Rectal smooth muscle tissue (tissue), 1 donor: ENCODE results near the gene ABLIM3.

Source experiments
- H3K27ac ChIP-seq: one replicate; pipeline ENCODE4 v1.7.0; 2013; ENCODE audit warnings: low read depth, low read length, inconsistent platforms
- H3K27me3 ChIP-seq: one replicate; pipeline ENCODE4 v1.7.0; 2013; ENCODE audit warnings: low read length; ENCODE audit not compliant: control insufficient read depth, insufficient read depth
- H3K36me3 ChIP-seq: one replicate; pipeline ENCODE4 v1.7.0; 2013; ENCODE audit warnings: low read length; ENCODE audit not compliant: control insufficient read depth, insufficient read depth
- H3K4me1 ChIP-seq: one replicate; pipeline ENCODE4 v1.7.0; 2013; ENCODE audit warnings: low read length; ENCODE audit not compliant: control insufficient read depth, insufficient read depth
- H3K4me3 ChIP-seq: one replicate; pipeline ENCODE4 v1.7.0; 2013; ENCODE audit warnings: low read length
- H3K9ac ChIP-seq: one replicate; pipeline ENCODE4 v1.7.0; 2013; ENCODE audit warnings: low read length

Gene ABLIM3

DNA sequence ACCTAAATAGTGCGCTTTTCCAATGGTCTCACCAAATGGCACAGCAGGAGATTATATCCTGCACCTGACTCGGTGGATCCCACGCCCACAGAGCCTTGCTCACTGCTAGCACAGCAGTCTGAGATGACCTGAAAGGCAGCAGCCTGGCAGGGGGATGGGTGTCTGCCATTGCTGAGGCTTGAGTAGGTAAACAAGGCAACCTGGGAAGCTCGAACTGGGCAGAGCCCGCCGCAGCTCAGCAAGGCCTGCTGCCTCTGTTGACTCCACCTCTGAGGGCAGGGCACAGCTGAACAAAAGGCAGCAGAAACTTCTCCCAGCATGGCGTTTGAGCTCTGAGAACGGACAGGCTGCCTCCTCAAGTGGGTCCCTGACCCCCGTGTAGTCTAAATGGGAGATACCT, 18.1 kb upstream of the ABLIM3 start:
- no peaks in the 10 kb centered on the region for H3K4me1 ChIP-seq
- H3K27me3 ChIP-seq: no peaks in the 10 kb centered on the region
- H3K27ac ChIP-seq: no peak overlapping the region
- H3K36me3 ChIP-seq: no peaks in the 10 kb centered on the region
- H3K9ac ChIP-seq: no peak overlapping the region
- no peak overlapping the region for H3K4me3 ChIP-seq

- H3K36me3 ChIP-seq: no peaks in the 10 kb centered on the region
- no peak overlapping the region for H3K4me3 ChIP-seq
- no peaks in the 10 kb centered on the region for H3K4me1 ChIP-seq
- H3K27ac ChIP-seq: no peak overlapping the region
- no peak overlapping the region for H3K9ac ChIP-seq
- no peaks in the 10 kb centered on the region for H3K27me3 ChIP-seq
These were observed 15.9 kb upstream of the ABLIM3 start for GRCh38 chr5:149125386-149125891.

DNA sequence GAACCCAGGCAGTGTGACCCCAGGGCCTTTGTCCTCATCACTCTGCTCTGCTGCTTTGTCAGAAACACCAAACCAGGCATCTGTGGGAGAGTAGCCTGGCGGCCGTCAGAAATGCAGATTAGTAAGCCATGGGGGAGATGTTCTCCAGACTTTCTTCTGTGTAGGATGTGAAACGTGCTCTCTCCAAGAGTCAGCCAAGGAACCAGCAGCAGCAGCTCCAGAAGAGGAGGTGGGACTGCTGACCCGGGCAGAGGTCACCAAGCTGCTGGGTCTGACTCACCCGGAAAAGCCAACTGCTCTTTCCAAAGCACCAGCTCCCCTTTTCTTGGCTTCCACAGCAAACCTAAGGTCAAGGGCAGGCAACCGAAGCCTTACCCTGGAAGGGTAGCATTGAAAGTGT, 14.4 kb upstream of the ABLIM3 start:
- Histone ChIP-seq H3K27ac (no peak overlapping the region), H3K27me3 (no peaks in the 10 kb centered on the region), H3K4me1 (no peaks in the 10 kb centered on the region), H3K4me3 (no peak overlapping the region), H3K36me3 (no peaks in the 10 kb centered on the region), H3K9ac (no peak overlapping the region)

GRCh38 chr5:149127394-149127955, 13.8 kb upstream of the ABLIM3 start:
- Histone ChIP-seq H3K9ac (no peak overlapping the region), H3K4me1 (no peaks in the 10 kb centered on the region), H3K4me3 (no peak overlapping the region), H3K36me3 (no peaks in the 10 kb centered on the region), H3K27me3 (no peaks in the 10 kb centered on the region), H3K27ac (no peak overlapping the region)

GRCh38 chr5:149128023-149128875, 13.0 kb upstream of the ABLIM3 start:
- Histone ChIP-seq H3K27me3 (no peaks in the 10 kb centered on the region), H3K27ac (no peak overlapping the region), H3K9ac (no peak overlapping the region), H3K4me1 (no peaks in the 10 kb centered on the region), H3K4me3 (no peak overlapping the region), H3K36me3 (no peaks in the 10 kb centered on the region)

GRCh38 chr5:149129181-149129580, 12.1 kb upstream of the ABLIM3 start:
- Histone ChIP-seq H3K27ac (no peak overlapping the region), H3K9ac (no peak overlapping the region), H3K4me1 (no peaks in the 10 kb centered on the region), H3K4me3 (no peak overlapping the region), H3K36me3 (no peaks in the 10 kb centered on the region), H3K27me3 (no peaks in the 10 kb centered on the region)

DNA sequence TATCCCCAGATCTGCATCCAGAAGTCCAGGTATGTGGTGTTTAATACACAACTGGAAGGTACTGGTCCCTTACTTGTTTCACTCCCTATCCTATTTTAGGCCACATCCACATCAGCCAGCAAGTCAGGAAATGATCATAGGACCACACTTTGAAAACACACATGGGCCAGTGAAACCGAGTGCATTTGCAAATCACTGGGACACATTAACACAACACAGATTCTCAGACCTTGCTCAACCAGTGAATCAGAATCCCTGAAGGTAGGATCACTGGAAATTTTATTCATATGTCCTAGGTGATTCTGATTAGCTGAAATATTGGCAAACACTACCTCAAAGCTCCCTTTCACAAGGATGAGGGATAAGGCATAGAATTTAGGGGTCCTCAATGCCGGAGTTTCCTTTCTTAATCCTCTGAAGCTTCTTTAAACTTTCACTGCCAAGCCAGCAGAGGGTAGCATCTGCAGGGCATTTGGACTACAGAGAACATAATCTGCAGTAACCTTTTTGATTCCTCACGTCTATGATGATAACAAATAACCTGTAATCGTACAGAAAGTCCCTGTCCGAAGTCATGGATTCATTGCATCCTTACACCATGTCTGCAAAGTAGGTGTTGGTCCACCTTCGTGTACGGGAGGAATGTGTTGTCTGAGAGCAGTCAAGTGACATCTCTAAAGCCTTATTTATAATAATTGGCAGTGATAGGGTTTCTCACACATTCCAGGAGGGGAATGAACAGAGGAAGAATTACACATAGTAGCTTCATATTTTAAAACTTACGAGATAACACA, 11.0 kb upstream of the ABLIM3 start:
- Histone ChIP-seq H3K9ac (no peak overlapping the region), H3K4me3 (no peak overlapping the region), H3K27ac (no peak overlapping the region), H3K4me1 (no peaks in the 10 kb centered on the region), H3K27me3 (no peaks in the 10 kb centered on the region), H3K36me3 (no peaks in the 10 kb centered on the region)

DNA sequence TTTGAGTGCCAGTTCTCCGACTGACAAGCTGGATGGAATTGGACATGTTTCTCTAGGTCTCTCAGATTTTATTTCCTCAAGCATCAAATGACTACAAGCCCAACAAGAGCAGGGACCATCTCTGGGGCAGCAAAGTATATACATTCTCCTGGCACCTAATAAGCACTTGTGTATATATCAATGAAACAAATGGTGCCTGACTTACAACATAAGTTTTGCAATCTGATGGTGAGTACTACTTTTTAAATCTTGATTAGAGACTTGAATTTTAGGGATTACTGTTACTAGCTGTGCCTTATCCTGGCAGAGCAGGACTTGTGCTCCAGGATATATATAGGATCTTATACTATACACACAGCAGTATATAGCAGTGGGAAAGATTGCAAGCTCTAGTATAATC, 8.8 kb upstream of the ABLIM3 start:
- Histone ChIP-seq H3K36me3 (no peaks in the 10 kb centered on the region), H3K27me3 (no peaks in the 10 kb centered on the region), H3K4me1 (no peaks in the 10 kb centered on the region), H3K27ac (no peak overlapping the region), H3K9ac (no peak overlapping the region), H3K4me3 (no peak overlapping the region)

- Histone ChIP-seq H3K27ac (no peak overlapping the region), H3K36me3 (no peaks in the 10 kb centered on the region), H3K27me3 (no peaks in the 10 kb centered on the region), H3K9ac (no peak overlapping the region), H3K4me3 (no peak overlapping the region), H3K4me1 (no peaks in the 10 kb centered on the region)
These were observed 7.2 kb upstream of the ABLIM3 start for GRCh38 chr5:149133795-149134777.

DNA sequence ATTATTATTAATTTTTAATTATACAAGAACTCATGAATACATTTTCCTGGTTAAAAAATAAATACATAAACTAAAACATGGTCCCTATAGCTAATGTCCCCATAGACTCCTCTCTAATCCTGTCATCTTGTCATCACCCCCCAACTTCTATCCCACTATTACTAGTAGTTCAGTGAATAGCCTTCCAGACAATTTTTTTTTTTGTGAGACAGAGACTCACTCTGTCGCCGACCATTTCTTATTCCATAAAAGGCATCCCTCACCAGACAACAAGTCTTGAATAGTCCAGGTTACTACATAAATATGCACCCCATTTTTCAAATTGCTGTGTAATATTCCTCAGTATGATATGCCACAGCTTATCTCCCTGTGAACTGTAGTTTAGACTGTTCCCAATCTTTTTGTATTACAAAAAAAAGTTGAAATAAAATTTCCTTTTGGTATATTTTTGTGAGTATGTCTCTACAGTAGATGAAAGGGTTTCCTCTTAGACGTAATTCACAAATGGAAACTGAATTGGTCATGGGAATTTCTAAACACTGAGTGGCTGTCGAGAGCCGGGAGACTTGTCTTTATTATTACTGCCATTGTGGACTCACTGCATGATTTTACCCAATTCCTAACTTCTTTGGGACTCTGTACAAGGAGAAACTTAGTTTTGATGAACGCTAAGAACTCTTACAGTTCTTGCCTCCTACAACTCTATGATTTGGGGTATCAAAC, 6.4 kb upstream of the ABLIM3 start:
- H3K4me3 ChIP-seq: no peak overlapping the region
- H3K27me3 ChIP-seq: no peaks in the 10 kb centered on the region
- no peak overlapping the region for H3K9ac ChIP-seq
- H3K36me3 ChIP-seq: no peaks in the 10 kb centered on the region
- H3K27ac ChIP-seq: no peak overlapping the region
- H3K4me1 ChIP-seq: no peaks in the 10 kb centered on the region

DNA sequence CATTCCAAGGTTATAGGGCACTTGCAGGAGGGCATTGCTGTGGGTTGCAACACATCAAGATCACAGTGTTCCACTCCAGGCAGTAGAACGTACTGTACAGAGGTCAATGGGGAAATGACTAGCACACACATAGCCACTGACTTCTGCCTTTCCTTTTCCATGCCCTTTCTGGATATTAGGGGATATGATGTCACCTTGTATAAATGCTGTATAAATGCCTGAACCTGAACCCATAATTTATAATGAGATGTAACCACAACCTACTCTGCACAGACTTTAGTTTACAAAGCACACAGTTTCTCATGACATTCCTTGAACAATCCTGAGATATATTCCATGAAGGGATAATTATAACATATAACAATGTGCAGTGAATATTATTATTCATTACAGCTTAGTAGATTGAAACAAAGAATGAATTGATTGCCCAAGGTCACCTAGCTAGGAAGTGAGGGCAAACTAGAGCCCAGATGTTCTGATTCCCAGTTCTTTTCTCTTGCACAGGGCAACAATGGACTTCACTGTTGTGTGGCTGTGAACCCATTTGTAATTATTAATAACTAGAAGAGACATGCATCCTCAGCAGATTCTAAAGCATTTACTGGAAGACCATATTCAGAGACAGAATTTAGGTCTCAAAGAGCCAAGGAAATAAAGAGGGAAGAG, 5.6 kb upstream of the ABLIM3 start:
- Histone ChIP-seq H3K4me3 (no peak overlapping the region), H3K4me1 (no peaks in the 10 kb centered on the region), H3K36me3 (no peaks in the 10 kb centered on the region), H3K27me3 (no peaks in the 10 kb centered on the region), H3K27ac (no peak overlapping the region), H3K9ac (no peak overlapping the region)
